Hepatocyte (in vitro differentiated cells): ENCODE results near the gene SCUBE2. TPM values are rescaled to one million over a fixed set of nuclear protein-coding genes. Genes with fewer than 3 reads are reported as not detected.

Source experiments
- DNase-seq: peaks from one replicate; pipeline ENCODE4 v3.0.0-alpha.2; 2016; ENCODE audit warnings: low spot score
- H2AFZ ChIP-seq: fragments of 200-600 bp; sonication (generic); 2 replicates; pipeline ENCODE4 v1.6.0; 2016; ENCODE audit warnings: antibody characterized with exemption, mild to moderate bottlenecking
- H3K27ac ChIP-seq: fragments of 200-600 bp; sonication (generic); 2 replicates; pipeline ENCODE4 v1.5.1; 2016; ENCODE audit warnings: mild to moderate bottlenecking
- H3K27me3 ChIP-seq: fragments of 200-600 bp; sonication (generic); 2 replicates; pipeline ENCODE4 v1.6.1; 2016
- H3K36me3 ChIP-seq: fragments of 200-600 bp; sonication (generic); replicated peaks from 2 replicates; pipeline ENCODE4 v1.5.1; 2016; ENCODE audit warnings: low read depth; ENCODE audit not compliant: insufficient read depth
- H3K4me1 ChIP-seq: fragments of 200-600 bp; sonication (generic); 2 replicates; pipeline ENCODE4 v1.5.1; 2016; ENCODE audit warnings: mild to moderate bottlenecking, moderate library complexity; ENCODE audit not compliant: insufficient read depth
- H3K4me2 ChIP-seq: fragments of 200-600 bp; sonication (generic); 2 replicates; pipeline ENCODE4 v1.6.0; 2016
- H3K4me3 ChIP-seq: fragments of 200-600 bp; sonication (generic); 2 replicates; pipeline ENCODE4 v1.5.1; 2016; ENCODE audit warnings: mild to moderate bottlenecking
- H3K79me2 ChIP-seq: fragments of 200-600 bp; sonication (generic); 2 replicates; pipeline ENCODE4 v1.6.0; 2017; ENCODE audit warnings: mild to moderate bottlenecking
- H3K9me2 ChIP-seq: fragments of 200-600 bp; sonication (generic); replicated peaks from 2 replicates; pipeline ENCODE4 v1.6.0; 2017; ENCODE audit warnings: mild to moderate bottlenecking; ENCODE audit not compliant: insufficient read depth
- H3K9me3 ChIP-seq: fragments of 200-600 bp; sonication (generic); 2 replicates; pipeline ENCODE4 v1.5.1; 2016; ENCODE audit warnings: low read depth, mild to moderate bottlenecking
- H4K20me1 ChIP-seq: fragments of 200-600 bp; sonication (generic); 2 replicates; pipeline ENCODE4 v1.6.0; 2016; ENCODE audit warnings: mild to moderate bottlenecking; ENCODE audit not compliant: insufficient read depth, poor library complexity, severe bottlenecking
- EZH2 ChIP-seq: fragments of 200-600 bp; sonication (generic); IDR thresholded peaks from 2 replicates; pipeline ENCODE4 v1.6.1; 2016; ENCODE audit warnings: antibody characterized with exemption, mild to moderate bottlenecking, borderline replicate concordance
- EZH2phosphoT487 ChIP-seq: fragments of 200-600 bp; sonication (generic); IDR thresholded peaks from one replicate; pipeline ENCODE4 v1.6.1; 2018; ENCODE audit warnings: antibody characterized with exemption, mild to moderate bottlenecking, low read depth, moderate library complexity; ENCODE audit not compliant: unreplicated experiment, severe bottlenecking
- WGBS: methylation state at CpG from one replicate; pipeline ENCODE4 v1.1.6; 2016; ENCODE audit warnings: low lambda C conversion rate; ENCODE audit errors: missing lambda C conversion rate; 5-methylcytosine and 5-hydroxymethylcytosine counted together
- polyA plus RNA-seq: library from polyadenylated mRNA; unstranded; fragments of >200 nt; fragmentation: Nextera tagmentation; extraction: Ambion mirVana; gene quantifications from 2 replicates; pipeline ENCODE4 v1.2.1, GENCODE V29; 2016
- total RNA-seq: library from RNA; depleted of rRNA; stranded (reverse); fragments of >200 nt; gene quantifications from 2 replicates; pipeline ENCODE4 v1.2.3, GENCODE V29; 2014
- TF ChIP-seq, protein P1 (sequence below): fragments of 200-600 bp; sonication (generic); IDR thresholded peaks from 2 replicates; pipeline ENCODE4 v1.5.1; 2016; ENCODE audit warnings: antibody characterized with exemption, mild to moderate bottlenecking; ENCODE audit not compliant: poor library complexity

Gene SCUBE2
- total and polyA plus RNA-seq, 2 experiments from 2014 or later = 8.6 to 8.9 TPM

DNA sequence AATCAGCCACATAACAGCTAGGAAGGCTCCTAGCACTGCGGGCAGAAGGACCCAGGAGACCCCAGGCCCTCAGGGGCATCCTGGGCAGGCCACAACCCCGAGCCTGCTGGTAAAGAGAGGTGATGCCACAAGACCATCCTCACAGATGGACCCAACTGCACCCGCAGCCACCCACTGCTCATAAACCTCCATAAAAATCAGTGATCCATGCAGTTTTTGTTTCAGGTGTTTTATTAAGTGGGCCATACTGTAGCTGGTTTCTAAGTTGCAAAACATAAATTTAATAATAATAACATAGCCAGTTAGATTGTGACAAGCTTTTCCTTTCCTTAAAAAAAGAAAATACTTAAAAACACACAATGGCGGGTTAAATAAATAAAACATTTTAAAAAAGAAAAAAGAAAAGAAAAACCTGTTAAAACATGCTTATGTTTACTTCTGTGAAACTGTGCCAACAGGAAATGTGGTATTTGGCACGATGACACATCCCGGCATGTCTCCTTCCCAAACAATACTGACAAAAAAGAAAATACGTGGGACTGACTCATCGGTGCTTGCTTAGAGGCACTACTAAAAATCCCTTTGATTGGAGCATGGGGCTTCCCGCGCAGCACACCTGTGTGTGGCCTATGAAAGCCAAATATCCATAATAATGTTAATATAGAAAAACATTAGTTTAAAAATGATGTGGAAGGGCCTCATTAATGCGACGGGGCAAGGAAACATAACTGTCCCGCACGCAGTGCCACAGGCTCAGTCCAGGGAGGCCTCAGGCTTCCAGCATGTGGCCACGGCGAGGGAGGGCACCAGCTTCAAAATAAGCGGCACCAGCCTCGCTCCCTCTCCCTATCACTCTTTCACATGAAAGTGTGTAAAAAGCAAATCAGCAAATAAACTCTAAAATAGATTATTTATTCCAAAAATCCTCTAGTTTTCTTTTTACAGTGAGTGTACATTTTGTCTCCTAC, 47.5 kb upstream of the SCUBE2 start:
- Histone ChIP-seq H3K4me1 (peaks cover 3% of the 10 kb centered on the region), H3K27me3 (no peaks in the 10 kb centered on the region), H3K79me2 (no peaks in the 10 kb centered on the region), H3K36me3 (no peaks in the 10 kb centered on the region), H4K20me1 (no peaks in the 10 kb centered on the region), H3K4me3 (no peak overlapping the region), H3K9me2 (no peaks in the 10 kb centered on the region), H3K4me2 (no peak overlapping the region), H2AFZ (no peak overlapping the region), H3K9me3 (no peaks in the 10 kb centered on the region), H3K27ac (no peak overlapping the region)
- TF ChIP-seq, protein P1, sequence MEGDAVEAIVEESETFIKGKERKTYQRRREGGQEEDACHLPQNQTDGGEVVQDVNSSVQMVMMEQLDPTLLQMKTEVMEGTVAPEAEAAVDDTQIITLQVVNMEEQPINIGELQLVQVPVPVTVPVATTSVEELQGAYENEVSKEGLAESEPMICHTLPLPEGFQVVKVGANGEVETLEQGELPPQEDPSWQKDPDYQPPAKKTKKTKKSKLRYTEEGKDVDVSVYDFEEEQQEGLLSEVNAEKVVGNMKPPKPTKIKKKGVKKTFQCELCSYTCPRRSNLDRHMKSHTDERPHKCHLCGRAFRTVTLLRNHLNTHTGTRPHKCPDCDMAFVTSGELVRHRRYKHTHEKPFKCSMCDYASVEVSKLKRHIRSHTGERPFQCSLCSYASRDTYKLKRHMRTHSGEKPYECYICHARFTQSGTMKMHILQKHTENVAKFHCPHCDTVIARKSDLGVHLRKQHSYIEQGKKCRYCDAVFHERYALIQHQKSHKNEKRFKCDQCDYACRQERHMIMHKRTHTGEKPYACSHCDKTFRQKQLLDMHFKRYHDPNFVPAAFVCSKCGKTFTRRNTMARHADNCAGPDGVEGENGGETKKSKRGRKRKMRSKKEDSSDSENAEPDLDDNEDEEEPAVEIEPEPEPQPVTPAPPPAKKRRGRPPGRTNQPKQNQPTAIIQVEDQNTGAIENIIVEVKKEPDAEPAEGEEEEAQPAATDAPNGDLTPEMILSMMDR = no peak
- TF ChIP-seq EZH2 (no peak), EZH2phosphoT487 (no peak)
- DNase-seq = peak; percentile 10
- WGBS = 78% methylated on average over 18 of the region's 18 CpGs

DNA sequence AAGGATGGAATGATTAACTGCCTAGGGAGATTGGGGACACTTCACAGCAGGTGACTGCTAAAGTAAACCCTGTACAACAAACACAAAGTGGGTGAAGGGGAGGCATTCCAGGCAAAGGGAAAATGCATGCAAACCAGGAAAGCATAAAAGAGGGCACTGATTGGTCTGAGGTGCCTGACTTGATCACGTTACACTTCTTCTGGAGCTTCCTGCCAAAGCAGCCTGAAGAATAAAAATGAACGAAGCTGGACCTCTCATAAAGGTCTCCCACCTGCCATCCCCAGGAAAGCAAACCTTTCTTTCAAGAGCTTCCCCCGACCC, 46.7 kb upstream of the SCUBE2 start:
- H2AFZ ChIP-seq = no peak overlapping the region
- H3K27ac ChIP-seq = no peak overlapping the region

DNA sequence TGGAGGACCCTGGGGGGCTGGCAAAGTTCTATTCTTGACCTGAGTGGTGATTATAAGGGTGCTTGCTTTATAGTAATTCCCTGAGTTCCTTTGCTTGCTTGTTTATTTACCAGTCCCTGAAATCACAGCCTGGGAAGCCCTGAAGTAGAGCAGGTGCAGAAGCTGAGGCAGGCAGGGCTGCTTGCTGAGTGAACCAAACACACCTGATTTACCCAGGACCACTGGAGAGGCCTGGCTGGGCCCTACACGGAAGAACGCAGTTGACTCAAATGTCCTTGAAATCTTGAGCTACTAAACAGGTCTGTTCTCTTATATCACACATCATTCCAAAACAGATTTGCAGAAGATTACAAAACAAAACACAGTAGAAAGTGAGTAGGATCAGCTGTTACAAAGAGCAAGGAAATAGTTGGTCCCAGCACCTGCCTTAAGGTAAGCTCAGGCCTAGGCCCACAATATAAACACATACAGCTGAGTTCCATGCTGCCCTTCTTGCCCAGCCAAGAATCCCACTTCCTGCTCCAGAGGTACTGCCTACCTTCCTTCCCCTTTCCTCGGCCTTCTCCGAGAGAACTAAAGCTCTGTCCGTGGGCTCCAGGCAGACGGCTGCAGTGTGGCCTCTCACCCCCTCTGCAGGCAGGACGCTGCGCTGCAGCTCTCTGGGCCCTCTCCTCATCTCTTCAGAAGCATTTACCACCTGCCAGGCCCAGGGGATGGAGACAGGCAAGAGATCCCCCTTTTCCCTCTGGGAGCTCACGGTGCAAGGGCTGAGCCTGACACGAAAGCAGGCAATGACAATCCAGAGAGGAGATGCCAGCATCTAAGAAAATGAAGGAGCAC, 46.1 kb upstream of the SCUBE2 start:
- Histone ChIP-seq H3K4me3 (no peak overlapping the region), H4K20me1 (no peaks in the 10 kb centered on the region), H3K9me2 (no peaks in the 10 kb centered on the region), H3K27me3 (no peaks in the 10 kb centered on the region), H3K4me1 (peaks cover 3% of the 10 kb centered on the region), H3K79me2 (no peaks in the 10 kb centered on the region), H3K27ac (peak overlapping the region; percentile 54), H2AFZ (no peak overlapping the region), H3K9me3 (no peaks in the 10 kb centered on the region), H3K4me2 (no peak overlapping the region), H3K36me3 (no peaks in the 10 kb centered on the region)
- 29% methylated on average over 10 of the region's 10 CpGs for WGBS
- TF ChIP-seq, protein P1 = peak; percentile 95
- no peak for TF ChIP-seq EZH2phosphoT487
- DNase-seq = peak; percentile 87

More for the DNA sequence above, 46.7 kb upstream of the SCUBE2 start:
- no peak overlapping the region for H3K4me2 ChIP-seq
- H3K9me3 ChIP-seq = no peaks in the 10 kb centered on the region
- no peak for TF ChIP-seq EZH2phosphoT487
- no peak for TF ChIP-seq EZH2
- TF ChIP-seq, protein P1 = no peak
- peaks cover 3% of the 10 kb centered on the region for H3K4me1 ChIP-seq
- H3K36me3 ChIP-seq = no peaks in the 10 kb centered on the region
- no peak for DNase-seq
- H3K27me3 ChIP-seq = no peaks in the 10 kb centered on the region
- H3K79me2 ChIP-seq = no peaks in the 10 kb centered on the region
- 87% methylated on average over 3 of the region's 3 CpGs for WGBS
- no peak overlapping the region for H3K4me3 ChIP-seq
- no peaks in the 10 kb centered on the region for H3K9me2 ChIP-seq
- H4K20me1 ChIP-seq = no peaks in the 10 kb centered on the region
